Kidney (tissue), 14 donors: ENCODE results near the gene BNIP3. TPM values are rescaled to one million over a fixed set of nuclear protein-coding genes. Genes with fewer than 3 reads are reported as not detected.

Experiments used
- DNase-seq, 5 donors: peaks; one replicate each; pipeline ENCODE4 v3.0.0-alpha.2; 2013 to 2020
- FAIRE-seq: peaks from 2 replicates; lab custom pipeline; 2012; peaks lifted over from hg19 to GRCh38; lab: Jason Lieb, UNC
- H3K27ac ChIP-seq, 2 donors: one replicate each; pipeline ENCODE4 v1.7.0; 2013; ENCODE audit warnings: low read depth in 2 of 2, low read length in 2 of 2, inconsistent platforms in 1 of 2
- H3K27me3 ChIP-seq: one replicate; pipeline ENCODE4 v1.7.1; 2013; ENCODE audit warnings: low read length, inconsistent platforms; ENCODE audit not compliant: control insufficient read depth, insufficient read depth
- H3K36me3 ChIP-seq, 3 donors: one replicate each; pipeline versions ENCODE4 v1.7.0 to v1.7.1; 2013; ENCODE audit warnings: low read length in 3 of 3, control low read depth in 1 of 3, inconsistent platforms in 1 of 3; ENCODE audit not compliant: insufficient read depth in 3 of 3, control insufficient read depth in 2 of 3
- H3K4me1 ChIP-seq, 3 donors: one replicate each; pipeline versions ENCODE4 v1.7.0 to v1.7.1; 2013; ENCODE audit warnings: low read length in 3 of 3, inconsistent platforms in 1 of 3, low read depth in 1 of 3; ENCODE audit not compliant: control insufficient read depth in 2 of 3, insufficient read depth in 2 of 3
- H3K4me3 ChIP-seq, 3 donors: one replicate each; pipeline versions ENCODE4 v1.7.0 to v1.8.1; 2013; ENCODE audit warnings: low read length in 3 of 3, control low read depth in 1 of 3, inconsistent platforms in 1 of 3
- H3K9ac ChIP-seq, 3 donors: one replicate each; pipeline versions ENCODE4 v1.7.0 to v1.7.1; 2013; ENCODE audit warnings: low read length in 3 of 3, control low read depth in 1 of 3, inconsistent platforms in 1 of 3
- H3K9me3 ChIP-seq, 3 donors: one replicate each; pipeline versions ENCODE4 v1.7.0 to v1.7.1; 2013; ENCODE audit warnings: low read length in 3 of 3, control low read depth in 1 of 3, inconsistent platforms in 1 of 3; ENCODE audit not compliant: control insufficient read depth in 2 of 3, insufficient read depth in 1 of 3
- intact Hi-C: fragments of 100-400 bp; cut with DNase I; formaldehyde crosslinking; loops from one replicate; pipeline ENCODE4 v1.11.1; 2022
- polyA plus RNA-seq: library from polyadenylated mRNA; stranded (reverse); fragments of 350-450 nt; fragmentation: Illumina TruSeq; extraction: RNeasy Lipid Tissue Mini Kit (QIAGEN cat#74804); gene quantifications from one replicate; pipeline ENCODE4 v1.2.3, GENCODE V29; 2014; ENCODE audit warnings: low read depth, low replicate concordance; ENCODE audit not compliant: insufficient read depth
- total RNA-seq: library from RNA; stranded (reverse); fragmentation: NEBNext Ultra II Directional; extraction: Animal tissue kit (Norgen Biotek cat#: 25700); gene quantifications from one replicate; pipeline ENCODE4 v1.2.1, GENCODE V29; 2021
- TF ChIP-seq, protein P1 (sequence below): IDR thresholded peaks from 3 replicates; pipeline ENCODE4 v1.5.1; 2012; ENCODE audit warnings: mild to moderate bottlenecking, moderate library complexity, borderline replicate concordance; ENCODE audit not compliant: insufficient read depth; ENCODE audit errors: extremely low read depth
- donor health status: control.
- donor health status: control.
- donor health status: control.
- donor health status: control.
- donor health status: control.
- donor health status: DM: yes; HTN: yes; CAD: no.
- donor health status: Normal renal cell carcinoma (clear cell type).

The BNIP3 gene
- total and polyA plus RNA-seq, 2 donors from 2014 or later = 49.6 to 75.4 TPM

DNA sequence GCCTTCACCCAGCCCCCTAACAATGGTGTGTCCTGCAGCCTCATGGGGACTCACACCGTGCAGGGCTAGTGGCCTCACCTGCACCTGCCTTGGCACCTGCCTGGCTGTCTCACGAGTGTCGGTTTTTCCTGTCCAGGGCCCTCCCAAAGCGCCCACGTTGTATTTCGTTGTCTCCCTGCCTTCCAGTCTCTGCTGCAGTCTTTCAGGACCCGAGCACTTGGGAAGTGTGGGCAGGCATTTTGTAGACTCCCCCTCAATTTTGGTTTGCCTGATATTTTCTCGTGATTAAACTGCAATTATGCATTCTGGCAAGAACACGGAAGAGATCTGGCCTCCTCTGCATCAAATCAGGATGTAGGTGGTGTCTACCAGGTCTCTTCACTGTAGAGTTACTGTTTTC is 17.9 kb downstream of the BNIP3 start:
- intact Hi-C loops = no loop called here
- H3K9me3 ChIP-seq = no peaks in the 10 kb centered on the region
- H3K27ac ChIP-seq = no peak overlapping the region

DNA sequence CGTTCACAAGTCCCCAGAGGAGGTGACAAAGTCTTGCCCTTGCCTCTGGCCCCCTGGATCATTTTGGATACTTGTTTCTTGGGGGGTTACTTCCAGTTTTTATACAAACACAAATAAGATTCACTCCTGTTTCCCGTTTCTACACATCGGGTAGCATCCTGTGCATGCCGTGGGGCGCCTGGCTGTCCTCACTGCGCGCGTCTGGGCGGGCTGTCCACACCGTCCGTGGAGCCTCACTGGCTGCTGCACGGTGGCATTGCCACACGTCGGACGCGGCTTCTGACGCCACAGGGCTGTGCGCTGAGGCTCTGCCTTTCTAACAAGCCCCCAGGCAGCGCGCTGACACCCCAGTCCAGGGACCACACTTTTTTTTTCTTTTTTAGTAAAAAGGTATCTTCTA is 18.4 kb downstream of the BNIP3 start:
- DNase-seq = no peak
- Histone ChIP-seq H3K4me1 (no peaks in the 10 kb centered on the region), H3K4me3 (no peak overlapping the region), H3K27me3 (no peaks in the 10 kb centered on the region), H3K36me3 (peaks cover 0 to 4% (median 2%) of the 10 kb centered on the region in 3 donors), H3K9ac (no peak overlapping the region), H3K27ac (no peak overlapping the region), H3K9me3 (no peaks in the 10 kb centered on the region)
- FAIRE-seq = no peak
- intact Hi-C loops = no loop called here
- TF ChIP-seq, protein P1, sequence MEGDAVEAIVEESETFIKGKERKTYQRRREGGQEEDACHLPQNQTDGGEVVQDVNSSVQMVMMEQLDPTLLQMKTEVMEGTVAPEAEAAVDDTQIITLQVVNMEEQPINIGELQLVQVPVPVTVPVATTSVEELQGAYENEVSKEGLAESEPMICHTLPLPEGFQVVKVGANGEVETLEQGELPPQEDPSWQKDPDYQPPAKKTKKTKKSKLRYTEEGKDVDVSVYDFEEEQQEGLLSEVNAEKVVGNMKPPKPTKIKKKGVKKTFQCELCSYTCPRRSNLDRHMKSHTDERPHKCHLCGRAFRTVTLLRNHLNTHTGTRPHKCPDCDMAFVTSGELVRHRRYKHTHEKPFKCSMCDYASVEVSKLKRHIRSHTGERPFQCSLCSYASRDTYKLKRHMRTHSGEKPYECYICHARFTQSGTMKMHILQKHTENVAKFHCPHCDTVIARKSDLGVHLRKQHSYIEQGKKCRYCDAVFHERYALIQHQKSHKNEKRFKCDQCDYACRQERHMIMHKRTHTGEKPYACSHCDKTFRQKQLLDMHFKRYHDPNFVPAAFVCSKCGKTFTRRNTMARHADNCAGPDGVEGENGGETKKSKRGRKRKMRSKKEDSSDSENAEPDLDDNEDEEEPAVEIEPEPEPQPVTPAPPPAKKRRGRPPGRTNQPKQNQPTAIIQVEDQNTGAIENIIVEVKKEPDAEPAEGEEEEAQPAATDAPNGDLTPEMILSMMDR = no peak

More for the DNA sequence above, 17.9 kb downstream of the BNIP3 start:
- H3K4me1 ChIP-seq = no peaks in the 10 kb centered on the region
- FAIRE-seq (no peak), DNase-seq (no peak)
- TF ChIP-seq, protein P1 = no peak
- peaks cover 0 to 6% (median 0%) of the 10 kb centered on the region in 3 donors for H3K36me3 ChIP-seq
- no peaks in the 10 kb centered on the region for H3K27me3 ChIP-seq
- no peak overlapping the region for H3K9ac ChIP-seq
- H3K4me3 ChIP-seq = no peak overlapping the region

DNA sequence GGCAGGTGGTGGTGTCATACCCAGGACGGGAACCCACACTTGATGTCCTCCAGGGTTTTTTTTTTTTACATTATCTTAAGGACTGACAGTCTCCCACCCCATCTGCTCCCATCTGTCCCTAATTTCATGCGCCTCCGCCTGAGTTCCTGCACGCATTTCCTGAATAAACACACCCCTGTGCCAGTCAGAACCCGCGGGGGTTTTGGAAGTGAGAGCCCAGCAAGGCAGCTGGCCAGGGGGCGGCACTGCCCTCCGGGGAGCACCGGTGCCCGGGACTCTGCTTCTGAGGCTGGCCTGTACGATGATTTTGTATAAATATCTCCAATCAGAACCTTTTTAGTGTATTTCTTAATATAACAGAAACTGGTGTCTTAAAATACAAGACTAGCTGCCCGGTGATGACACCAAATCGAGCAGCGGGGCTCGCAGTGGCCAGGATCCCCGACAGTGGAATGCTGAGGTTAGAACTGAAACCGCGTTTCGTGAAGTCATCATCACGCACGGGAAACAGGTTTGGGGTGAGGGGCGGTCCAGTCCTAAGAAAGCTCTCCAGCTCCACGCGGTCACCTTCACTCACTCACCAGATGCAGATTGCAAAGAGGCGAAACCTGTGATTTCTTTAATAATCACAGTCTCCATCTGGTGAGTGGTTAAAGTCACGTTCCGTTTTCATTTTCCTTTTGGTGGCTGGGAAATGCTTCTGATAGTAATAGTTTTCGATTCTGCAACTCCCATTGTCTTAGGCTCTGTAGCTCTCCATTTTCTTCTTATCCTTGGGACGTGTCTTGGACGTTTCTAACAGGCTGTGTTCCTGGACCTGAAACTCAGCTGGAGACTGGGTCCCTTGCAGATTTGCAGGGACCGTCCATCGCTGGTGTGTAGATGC is 19.7 kb downstream of the BNIP3 start:
- Histone ChIP-seq H3K4me1 (no peaks in the 10 kb centered on the region), H3K9me3 (no peaks in the 10 kb centered on the region), H3K9ac (no peak overlapping the region), H3K36me3 (peaks cover 0 to 15% (median 3%) of the 10 kb centered on the region in 3 donors), H3K27me3 (no peaks in the 10 kb centered on the region), H3K4me3 (no peak overlapping the region), H3K27ac (no peak overlapping the region)
- TF ChIP-seq, protein P1 = no peak
- FAIRE-seq = no peak
- intact Hi-C loops = no loop called here
- no peak for DNase-seq
